HG02943 (cell line): ENCODE measurements around the gene GNLY.
"Not testable (repeated sequence)": the region's sequence is repeated elsewhere in the genome, so short reads cannot be mapped to it uniquely, and the experiment has no call there.

Experiments
- ATAC-seq: cut with Tn5 transposase; IDR thresholded peaks from one replicate; pipeline ENCODE4 v1.9.1; 2021; ENCODE audit warnings: mild to moderate bottlenecking, low read depth, moderate library complexity; ENCODE audit not compliant: unreplicated experiment

GNLY gene

GRCh38 chr2:85663594-85664565, 30.3 kb upstream of the GNLY start:
- ATAC-seq, result no peak

- ATAC-seq, result no peak
These were observed 28.8 kb upstream of the GNLY start for GRCh38 chr2:85665264-85665937.

GRCh38 chr2:85666016-85666415, 28.1 kb upstream of the GNLY start:
- no peak for ATAC-seq

GRCh38 chr2:85666435-85667316, 27.5 kb upstream of the GNLY start:
- ATAC-seq, result no peak

GRCh38 chr2:85667561-85668008, 26.6 kb upstream of the GNLY start:
- ATAC-seq, result no peak

GRCh38 chr2:85668009-85668856, 25.9 kb upstream of the GNLY start, which contains the start of gene SFTPB:
SFTPB (minus strand) TSS chr2:85668199; CDS start chr2:85668183, 16 bp downstream.
- no peak for ATAC-seq

DNA sequence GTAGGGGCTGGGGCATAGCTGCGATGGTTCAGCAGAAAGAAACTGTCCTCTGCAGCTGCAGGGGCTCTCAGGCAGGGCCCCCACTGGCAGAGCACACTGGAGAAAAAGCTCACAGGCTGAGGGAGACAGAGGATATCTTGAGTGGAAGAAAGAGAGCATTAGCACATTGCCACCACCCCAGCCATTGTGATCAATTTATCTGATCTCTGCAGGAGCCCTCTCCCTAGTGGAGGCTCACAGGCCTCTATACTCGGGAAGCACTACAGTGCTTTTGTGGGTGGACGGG, 25.4 kb upstream of the GNLY start:
- no peak for ATAC-seq

DNA sequence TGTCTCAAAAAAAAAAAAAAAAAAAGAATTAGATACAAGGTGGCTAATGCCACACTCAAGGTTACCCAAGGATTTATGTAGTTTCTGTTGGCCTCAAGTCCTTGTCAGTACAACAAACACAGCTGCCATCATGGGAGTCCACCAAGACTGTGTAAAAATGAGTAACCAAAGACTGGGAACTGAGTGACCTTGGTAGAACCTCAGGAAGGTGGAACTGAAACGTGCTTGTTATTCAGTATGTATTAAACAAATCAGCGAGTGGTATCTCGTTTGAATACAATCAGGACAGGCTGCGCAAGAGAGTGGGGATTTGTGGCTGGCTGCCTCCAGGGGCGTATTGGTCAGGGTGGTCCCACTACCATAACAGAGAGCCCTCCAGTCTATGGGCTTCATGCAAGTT, 24.6 kb upstream of the GNLY start:
- ATAC-seq, result no peak

- not testable (repeated sequence) for ATAC-seq
These were observed 23.7 kb upstream of the GNLY start for GRCh38 chr2:85670416-85670815.

GRCh38 chr2:85672456-85672855, 21.7 kb upstream of the GNLY start:
- ATAC-seq, result no peak

- ATAC-seq, result no peak
These were observed 20.3 kb upstream of the GNLY start for GRCh38 chr2:85673716-85674375.

DNA sequence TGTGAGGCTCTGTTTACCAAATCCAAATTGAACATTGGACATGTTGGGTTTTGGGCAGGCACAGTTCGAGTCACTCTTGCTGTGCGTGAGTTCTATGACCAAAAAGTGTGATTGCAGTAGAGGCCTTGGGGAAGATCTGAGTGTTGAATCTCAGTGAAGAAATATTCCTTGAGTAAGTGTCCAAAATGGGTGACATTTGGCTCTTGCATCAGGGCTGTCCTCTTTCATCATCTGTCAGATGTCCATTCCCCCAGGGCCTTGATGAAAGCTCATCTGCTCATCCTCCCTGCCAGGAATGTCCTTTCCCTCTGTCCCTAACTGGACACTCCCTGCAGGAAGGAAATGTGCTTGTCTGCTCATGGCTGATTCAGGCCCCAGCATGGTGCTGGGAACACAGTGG, 19.7 kb upstream of the GNLY start:
- ATAC-seq, result no peak

DNA sequence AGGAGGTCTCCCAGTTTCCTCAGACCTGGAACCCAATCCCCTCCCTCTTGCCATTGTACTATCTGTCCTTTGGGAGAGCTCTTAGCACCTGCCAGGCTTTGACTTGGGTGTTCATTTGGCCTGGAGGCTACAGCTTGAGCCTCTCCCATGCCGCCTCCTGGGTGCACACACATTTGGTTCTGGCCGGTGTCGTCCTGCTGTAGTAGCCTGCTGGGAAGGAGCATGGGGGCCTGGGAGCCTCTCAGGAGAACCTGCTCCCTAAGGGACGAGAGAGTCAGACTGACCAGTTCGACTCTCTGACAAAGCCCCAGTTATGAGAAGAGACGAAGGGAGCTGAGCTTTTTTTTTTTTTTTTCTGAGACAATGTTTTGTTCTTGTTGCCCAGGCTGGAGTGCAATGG, 18.7 kb upstream of the GNLY start:
- ATAC-seq, result no peak

- ATAC-seq, result no peak
These were observed 18.2 kb upstream of the GNLY start for GRCh38 chr2:85675866-85676548.

DNA sequence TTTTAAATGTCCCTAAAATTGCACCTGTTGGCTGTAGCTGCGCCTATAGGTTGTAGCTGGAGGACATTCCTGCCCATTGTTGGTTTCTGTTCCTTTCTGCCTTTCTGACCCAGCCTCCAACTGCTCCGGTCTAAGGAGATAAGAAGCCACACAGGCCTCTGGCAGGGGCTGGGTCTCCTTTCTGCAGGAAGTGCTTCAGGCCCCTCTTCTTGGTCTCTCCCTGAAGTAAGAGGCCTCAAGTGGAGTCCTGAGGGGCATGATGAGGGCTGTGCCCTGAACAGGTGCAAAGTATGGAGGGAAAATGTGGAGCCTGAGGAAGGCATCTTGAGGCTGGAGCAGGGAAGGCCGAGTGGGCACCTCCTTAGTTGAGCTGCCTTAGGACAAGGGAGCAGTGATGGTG, 15.8 kb upstream of the GNLY start:
- no peak for ATAC-seq

- no peak for ATAC-seq
These were observed 15.1 kb upstream of the GNLY start for GRCh38 chr2:85678794-85679672.

DNA sequence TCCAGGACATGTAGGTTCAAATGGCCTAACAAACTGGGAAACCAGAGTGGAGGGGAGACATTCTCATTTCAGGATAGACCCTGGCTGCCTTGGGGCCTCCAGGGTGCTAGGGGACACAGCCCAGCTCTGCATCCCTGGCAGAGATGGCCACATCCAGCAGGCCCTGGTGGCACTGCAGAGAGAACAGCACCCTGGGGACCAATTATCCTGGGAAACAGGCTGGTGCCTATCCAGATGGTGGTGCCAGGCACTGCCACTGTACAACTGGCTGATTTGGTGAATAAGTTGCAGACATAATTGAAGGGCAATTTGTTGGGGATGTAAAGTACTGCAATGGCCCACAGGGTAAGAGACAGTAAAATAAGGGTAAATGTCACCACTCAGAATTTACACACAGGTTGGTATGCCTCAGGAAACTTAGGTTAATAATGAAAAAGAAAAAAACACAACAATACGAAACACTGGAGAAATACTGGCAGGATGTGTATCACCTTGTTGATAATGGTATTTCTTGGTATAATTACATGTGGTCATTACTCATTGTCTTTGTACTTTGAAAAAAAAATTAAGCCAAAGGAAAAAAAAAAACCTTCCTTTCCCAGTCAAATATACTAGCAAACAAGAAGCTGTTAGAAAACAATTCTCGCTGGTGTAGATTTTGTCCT, 13.3 kb upstream of the GNLY start:
- no peak for ATAC-seq
